GM10266 (cell line): ENCODE results near the gene PKDCC.
"Not testable (repeated sequence)": the region's sequence is repeated elsewhere in the genome, so short reads cannot be mapped to it uniquely, and the experiment has no call there.

Source experiments
- DNase-seq: peaks from one replicate; pipeline ENCODE4 v3.0.0; 2012; ENCODE audit errors: extremely low spot score
- CTCF ChIP-seq: IDR thresholded peaks from 2 replicates; pipeline ENCODE4 v1.5.1; 2012; ENCODE audit warnings: mild to moderate bottlenecking, low read depth; ENCODE audit not compliant: control insufficient read depth, insufficient read depth; ENCODE audit errors: missing control alignments

Gene PKDCC

DNA sequence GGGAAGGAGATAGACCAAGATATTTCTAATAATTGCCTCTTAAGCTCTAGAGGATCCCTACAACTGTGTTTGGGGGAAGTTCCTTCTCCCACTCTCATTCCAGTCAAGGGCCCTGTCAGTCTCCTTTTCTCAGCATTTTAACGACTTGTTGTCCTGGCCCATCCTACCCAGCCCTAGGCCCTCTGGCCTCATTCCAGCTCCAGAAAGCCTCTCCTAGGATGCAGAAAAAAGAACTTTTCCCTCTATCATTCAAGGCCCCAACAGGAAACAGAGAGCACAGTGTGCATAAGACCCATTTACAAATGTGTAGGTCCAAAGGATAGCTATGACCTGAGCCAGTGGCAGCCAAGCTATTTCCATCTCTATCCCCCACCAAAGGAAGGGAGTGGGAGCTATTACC, 14.0 kb downstream of the PKDCC start:
- no peak for TF ChIP-seq CTCF
- no peak for DNase-seq

- TF ChIP-seq CTCF: no peak
- no peak for DNase-seq
These were observed 15.8 kb downstream of the PKDCC start for GRCh38 chr2:42063431-42064171.

GRCh38 chr2:42064417-42064942, 16.7 kb downstream of the PKDCC start:
- no peak for DNase-seq
- no peak for TF ChIP-seq CTCF

DNA sequence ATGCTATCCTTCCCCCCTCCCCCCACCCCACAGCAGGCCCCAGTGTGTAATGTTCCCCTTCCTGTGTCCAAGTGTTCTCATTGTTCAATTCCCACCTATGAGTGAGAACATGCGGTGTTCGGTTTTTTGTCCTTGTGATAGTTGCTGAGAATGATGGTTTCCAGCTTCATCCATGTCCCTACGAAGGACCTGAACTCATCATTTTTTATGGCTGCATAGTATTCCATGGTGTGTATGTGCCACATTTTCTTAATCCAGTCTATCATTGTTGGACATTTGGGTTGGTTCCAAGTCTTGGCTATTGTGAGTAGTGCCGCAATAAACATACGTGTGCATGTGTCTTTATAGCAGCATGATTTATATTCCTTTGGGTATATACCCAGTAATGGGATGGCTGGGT, 17.9 kb downstream of the PKDCC start:
- not testable (repeated sequence) for DNase-seq

DNA sequence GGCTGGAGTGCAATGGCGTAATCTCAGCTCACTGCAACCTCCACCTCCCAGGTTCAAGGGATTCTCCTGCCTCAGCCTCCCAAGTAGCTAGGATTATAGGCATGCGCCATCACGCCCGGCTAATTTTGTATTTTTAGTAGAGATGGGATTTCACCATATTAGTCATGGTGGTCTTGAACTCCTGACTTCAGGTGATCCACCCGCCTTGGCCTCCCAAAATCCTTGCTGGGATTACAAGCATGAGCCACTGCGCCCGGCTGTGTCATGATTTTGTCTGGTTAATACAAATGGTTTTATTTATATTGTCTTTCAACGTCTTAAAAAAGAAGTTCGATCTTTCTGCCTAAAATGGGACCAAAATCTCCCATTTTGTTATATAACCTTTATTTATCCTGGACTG, 19.2 kb downstream of the PKDCC start:
- DNase-seq: not testable (repeated sequence)

GRCh38 chr2:42067521-42067920, 19.7 kb downstream of the PKDCC start:
- no peak for TF ChIP-seq CTCF
- no peak for DNase-seq

GRCh38 chr2:42068571-42069178, 20.9 kb downstream of the PKDCC start:
- DNase-seq: no peak
- TF ChIP-seq CTCF: no peak

DNA sequence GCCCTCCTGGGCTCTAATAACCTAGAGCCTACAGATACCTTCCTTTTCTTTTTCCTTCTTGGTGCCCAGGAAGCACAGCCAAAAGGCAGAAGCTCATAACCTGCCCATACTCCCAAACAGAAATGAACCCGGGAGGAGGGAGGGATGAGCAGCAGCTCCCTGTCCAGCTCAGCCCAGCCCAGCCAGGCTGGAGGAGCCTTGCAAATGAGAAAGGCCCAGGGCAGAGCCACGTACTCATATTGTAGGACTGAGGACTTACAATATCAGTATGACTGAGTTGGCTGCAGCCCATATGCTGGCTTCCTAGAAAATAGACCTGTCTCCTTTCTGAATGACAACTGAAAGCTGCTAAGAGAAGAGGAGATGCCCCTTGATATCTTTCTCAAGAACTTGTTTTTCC, 21.7 kb downstream of the PKDCC start:
- TF ChIP-seq CTCF: no peak
- DNase-seq: no peak
